HG03196 (cell line): ENCODE data around the gene RBM17.
A peak's percentile ranks its signal among the peaks of the same experiment; 100 is the strongest.
"Not testable (repeated sequence)": the region's sequence is repeated elsewhere in the genome, so short reads cannot be mapped to it uniquely, and the experiment has no call there.

Experiments
- ATAC-seq: cut with Tn5 transposase; IDR thresholded peaks from one replicate; pipeline ENCODE4 v1.9.1; 2021; ENCODE audit not compliant: unreplicated experiment

RBM17 gene

GRCh38 chr10:6134099-6134823 is 45.4 kb downstream of the RBM17 start:
- ATAC-seq, result no peak

GRCh38 chr10:6135039-6135438 is 46.2 kb downstream of the RBM17 start:
- ATAC-seq, result no peak

GRCh38 chr10:6135589-6136168 is 46.8 kb downstream of the RBM17 start:
- ATAC-seq, result no peak

- peak; percentile 44 for ATAC-seq
Measured at GRCh38 chr10:6136215-6137201, 47.7 kb downstream of the RBM17 start.

GRCh38 chr10:6138456-6138855 is 49.6 kb downstream of the RBM17 start:
- no peak for ATAC-seq

- no peak for ATAC-seq
Measured at GRCh38 chr10:6139470-6139869, 50.6 kb downstream of the RBM17 start.

GRCh38 chr10:6140141-6140841 is 51.5 kb downstream of the RBM17 start:
- no peak for ATAC-seq

- ATAC-seq, result no peak
Measured at GRCh38 chr10:6140965-6141295, 52.1 kb downstream of the RBM17 start.

GRCh38 chr10:6141296-6142151 is 52.7 kb downstream of the RBM17 start:
- ATAC-seq, result peak; percentile 48

GRCh38 chr10:6142186-6142585 is 53.4 kb downstream of the RBM17 start:
- not testable (repeated sequence) for ATAC-seq

GRCh38 chr10:6142644-6143043 is 53.8 kb downstream of the RBM17 start:
- ATAC-seq, result no peak

GRCh38 chr10:6143181-6143580 is 54.3 kb downstream of the RBM17 start:
- ATAC-seq, result no peak

- ATAC-seq, result peak; percentile 66
Measured at GRCh38 chr10:6144406-6145165, 55.8 kb downstream of the RBM17 start.

- ATAC-seq, result no peak
Measured at GRCh38 chr10:6145166-6145987, 56.5 kb downstream of the RBM17 start.

- no peak for ATAC-seq
Measured at GRCh38 chr10:6146013-6146785, 57.4 kb downstream of the RBM17 start.

GRCh38 chr10:6146921-6147320 is 58.1 kb downstream of the RBM17 start:
- ATAC-seq, result no peak

- no peak for ATAC-seq
Measured at GRCh38 chr10:6148251-6148701, 59.4 kb downstream of the RBM17 start.

- no peak for ATAC-seq
Measured at GRCh38 chr10:6148908-6149307, 60.1 kb downstream of the RBM17 start.
